Spleen (tissue), 11 donors: Measurements from ENCODE around the gene GRM8. TPM values are rescaled to one million over a fixed set of nuclear protein-coding genes. Genes with fewer than 3 reads are reported as not detected.

Source experiments
- DNase-seq: peaks from one replicate; pipeline ENCODE4 v3.0.0-alpha.2; 2020
- H3K27ac ChIP-seq, 8 donors: fragments of 200-600 bp; sonication (generic) in 7 of 8; 1 replicate in 4 of 8; 2 replicates in 4 of 8; pipeline versions ENCODE4 v1.5.0 to v1.8.0; 2016 to 2021; ENCODE audit warnings: inconsistent platforms in 4 of 8, mild to moderate bottlenecking in 4 of 8, moderate library complexity in 1 of 8
- H3K27me3 ChIP-seq, 7 donors: fragments of 200-600 bp; sonication (generic) in 6 of 7; replicated peaks in 1 of 7; 1 replicate in 4 of 7; 2 replicates in 3 of 7; pipeline versions ENCODE4 v1.5.0 to v1.8.0; 2016 to 2021; ENCODE audit warnings: inconsistent platforms in 3 of 7, mild to moderate bottlenecking in 1 of 7
- H3K36me3 ChIP-seq, 6 donors: fragments of 200-600 bp; sonication (generic) in 5 of 6; 1 replicate in 4 of 6; 2 replicates in 2 of 6; pipeline versions ENCODE4 v1.5.0 to v1.8.0; 2016 to 2021; ENCODE audit warnings: inconsistent platforms in 2 of 6
- H3K4me1 ChIP-seq, 6 donors: fragments of 200-600 bp; sonication (generic) in 5 of 6; 1 replicate in 3 of 6; 2 replicates in 3 of 6; pipeline versions ENCODE4 v1.5.0 to v1.8.0; 2016 to 2021; ENCODE audit warnings: inconsistent platforms in 3 of 6
- H3K4me3 ChIP-seq, 8 donors: fragments of 200-600 bp; sonication (generic) in 7 of 8; 1 replicate in 4 of 8; 2 replicates in 4 of 8; pipeline versions ENCODE4 v1.5.0 to v1.8.0; 2016 to 2021; ENCODE audit warnings: inconsistent platforms in 4 of 8, mild to moderate bottlenecking in 4 of 8, moderate library complexity in 2 of 8
- H3K9me3 ChIP-seq, 8 donors: fragments of 200-600 bp; sonication (generic) in 7 of 8; 1 replicate in 4 of 8; 2 replicates in 4 of 8; pipeline versions ENCODE4 v1.5.0 to v1.8.0; 2016 to 2021; ENCODE audit warnings: inconsistent platforms in 4 of 8
- POLR2A ChIP-seq, 3 donors: fragments of 450-650 bp; IDR thresholded peaks; one replicate each; pipeline ENCODE4 v1.5.1; 2017; ENCODE audit warnings: antibody characterized with exemption in 3 of 3, mild to moderate bottlenecking in 1 of 3
- POLR2AphosphoS5 ChIP-seq, 3 donors: sonication (generic); formaldehyde crosslinking; IDR thresholded peaks; one replicate each; pipeline ENCODE4 v1.5.1; 2017; ENCODE audit warnings: antibody characterized with exemption in 3 of 3
- WGBS, 5 donors: extraction: QIAGEN DNeasy Blood & Tissue Kit in 3 of 5; methylation state at CpG; one replicate each; pipeline versions ENCODE4 v1.1.5 to v1.1.7; 2013 to 2018; 5-methylcytosine and 5-hydroxymethylcytosine counted together
- intact Hi-C: fragments of 100-400 bp; cut with DNase I; formaldehyde crosslinking; loops from one replicate; pipeline ENCODE4 v1.15.0; 2023; ENCODE audit warnings: low total_unique reads
- polyA plus RNA-seq, 3 donors: library from polyadenylated mRNA; stranded (reverse); fragments of 200-250 nt; gene quantifications; one replicate each; pipeline ENCODE4 v1.2.1, GENCODE V29; 2013
- total RNA-seq, 7 donors: library from RNA; depleted of rRNA in 3 of 7; stranded (reverse); fragments of >200 nt in 3 of 7; fragmentation: NEBNext Ultra II Directional in 4 of 7; extraction: Animal tissue kit (Norgen Biotek cat#: 25700) in 4 of 7; gene quantifications; one replicate each; pipeline versions ENCODE4 v1.1.0 to v1.2.1, GENCODE V29; 2016 to 2021
- TF ChIP-seq, protein P1 (sequence below), 11 experiments: fragments of 200-600 bp in 7 of 11; fragments of 450-650 bp in 4 of 11; sonication (generic) in 4 of 11; IDR thresholded peaks in 8 of 11; conservative IDR thresholded peaks in 3 of 11; 1 replicate in 7 of 11; 2 replicates in 4 of 11; pipeline versions ENCODE4 v1.4.0 to v1.8.0; 2016 to 2021; ENCODE audit warnings: antibody characterized with exemption in 11 of 11, inconsistent platforms in 4 of 11, mild to moderate bottlenecking in 1 of 11
- donor health status: healthy with polysubstance abuse.
- donor health status: DM: no; HTN: no; CAD: no; lungs with moderate emphysema.
- donor health status: DM: no; HTN: no; CAD: no.
- donor health status: Bipolar disorder and iron deficiency.
- donor health status: healthy.
- donor health status: DM: no; HTN: no; CAD: no.
- donor health status: DM: yes; HTN: yes; CAD: no.

Gene GRM8
- total and polyA plus RNA-seq, 10 donors = 0.30 to 0.60 TPM; not detected in 8

DNA sequence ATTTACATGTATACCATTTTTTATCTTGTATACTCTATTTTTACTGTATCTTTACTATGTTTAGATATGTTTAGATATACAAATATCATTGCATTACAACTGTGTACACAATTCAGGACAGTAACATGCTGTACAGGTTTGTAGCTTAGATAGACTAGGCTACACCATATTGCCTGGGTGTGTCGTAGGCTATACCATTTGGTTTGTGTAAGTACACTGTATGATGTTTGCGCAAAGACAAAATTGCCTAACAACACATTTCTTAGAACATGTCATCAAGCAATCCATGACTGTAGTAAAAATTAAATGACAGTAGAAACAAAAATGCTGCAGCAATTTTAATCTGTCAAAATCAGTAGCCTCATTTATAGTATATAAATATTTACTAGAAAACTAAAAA lies 812.2 kb downstream of the GRM8 start:
- WGBS, 5 donors = 68 to 94% (median 88%) methylated on average over 2 of the region's 2 CpGs
- no peak for DNase-seq
- intact Hi-C loops = no loop called here
- no peaks in the 10 kb centered on the region for H3K36me3 ChIP-seq
- no peaks in the 10 kb centered on the region for H3K4me1 ChIP-seq
- TF ChIP-seq POLR2A (IDR thresholded peaks at IDR 0.05) = no peak
- TF ChIP-seq POLR2AphosphoS5 (IDR thresholded peaks at IDR 0.05) = no peak
- TF ChIP-seq, protein P1, sequence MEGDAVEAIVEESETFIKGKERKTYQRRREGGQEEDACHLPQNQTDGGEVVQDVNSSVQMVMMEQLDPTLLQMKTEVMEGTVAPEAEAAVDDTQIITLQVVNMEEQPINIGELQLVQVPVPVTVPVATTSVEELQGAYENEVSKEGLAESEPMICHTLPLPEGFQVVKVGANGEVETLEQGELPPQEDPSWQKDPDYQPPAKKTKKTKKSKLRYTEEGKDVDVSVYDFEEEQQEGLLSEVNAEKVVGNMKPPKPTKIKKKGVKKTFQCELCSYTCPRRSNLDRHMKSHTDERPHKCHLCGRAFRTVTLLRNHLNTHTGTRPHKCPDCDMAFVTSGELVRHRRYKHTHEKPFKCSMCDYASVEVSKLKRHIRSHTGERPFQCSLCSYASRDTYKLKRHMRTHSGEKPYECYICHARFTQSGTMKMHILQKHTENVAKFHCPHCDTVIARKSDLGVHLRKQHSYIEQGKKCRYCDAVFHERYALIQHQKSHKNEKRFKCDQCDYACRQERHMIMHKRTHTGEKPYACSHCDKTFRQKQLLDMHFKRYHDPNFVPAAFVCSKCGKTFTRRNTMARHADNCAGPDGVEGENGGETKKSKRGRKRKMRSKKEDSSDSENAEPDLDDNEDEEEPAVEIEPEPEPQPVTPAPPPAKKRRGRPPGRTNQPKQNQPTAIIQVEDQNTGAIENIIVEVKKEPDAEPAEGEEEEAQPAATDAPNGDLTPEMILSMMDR (IDR thresholded peaks at IDR 0.05 in 8 of 11, conservative IDR thresholded peaks at IDR 0.05 in 3 of 11) = no peak
- no peak overlapping the region for H3K27ac ChIP-seq
- H3K4me3 ChIP-seq = no peak overlapping the region
- H3K9me3 ChIP-seq = no peaks in the 10 kb centered on the region
- no peaks in the 10 kb centered on the region for H3K27me3 ChIP-seq

DNA sequence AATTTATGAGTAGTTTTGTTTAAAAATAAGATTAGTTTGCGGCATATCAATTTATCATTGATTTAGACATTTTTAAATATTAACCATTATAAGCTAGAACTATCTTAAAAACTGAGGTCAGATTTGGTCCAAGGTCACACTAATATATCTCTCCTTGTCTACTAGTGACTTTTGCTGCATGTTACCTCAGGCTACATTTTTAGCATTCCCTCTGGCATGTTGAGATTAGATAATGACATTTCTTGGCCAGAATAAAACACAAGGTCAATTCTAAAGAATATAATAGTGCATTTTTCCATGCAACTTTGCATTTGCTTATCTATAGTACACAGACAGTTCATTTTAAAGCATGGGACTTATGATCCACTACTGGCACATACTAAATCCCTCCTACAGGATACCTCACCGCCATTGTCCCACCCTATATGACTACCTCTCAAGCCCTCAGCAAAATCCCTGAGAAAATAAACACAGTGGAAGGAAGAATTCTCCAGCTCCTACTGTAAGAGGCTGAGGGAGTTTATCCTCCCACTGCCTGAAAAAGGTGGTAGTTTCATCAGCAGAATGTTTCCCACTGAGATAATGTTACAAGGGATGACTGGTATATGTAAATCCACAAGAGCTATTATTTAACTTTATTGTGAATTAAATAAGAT lies 816.4 kb downstream of the GRM8 start:
- Histone ChIP-seq H3K36me3 (no peaks in the 10 kb centered on the region), H3K4me3 (no peak overlapping the region), H3K4me1 (no peaks in the 10 kb centered on the region), H3K27me3 (no peaks in the 10 kb centered on the region), H3K27ac (no peak overlapping the region), H3K9me3 (no peaks in the 10 kb centered on the region)
- no peak for DNase-seq
- intact Hi-C loops = no loop called here
- WGBS, 5 donors = 42 to 81% (median 55%) methylated on average over 2 of the region's 2 CpGs
- TF ChIP-seq POLR2AphosphoS5 (IDR thresholded peaks at IDR 0.05) = no peak
- no peak for TF ChIP-seq POLR2A (IDR thresholded peaks at IDR 0.05)
- TF ChIP-seq, protein P1 (IDR thresholded peaks at IDR 0.05 in 8 of 11, conservative IDR thresholded peaks at IDR 0.05 in 3 of 11) = no peak

DNA sequence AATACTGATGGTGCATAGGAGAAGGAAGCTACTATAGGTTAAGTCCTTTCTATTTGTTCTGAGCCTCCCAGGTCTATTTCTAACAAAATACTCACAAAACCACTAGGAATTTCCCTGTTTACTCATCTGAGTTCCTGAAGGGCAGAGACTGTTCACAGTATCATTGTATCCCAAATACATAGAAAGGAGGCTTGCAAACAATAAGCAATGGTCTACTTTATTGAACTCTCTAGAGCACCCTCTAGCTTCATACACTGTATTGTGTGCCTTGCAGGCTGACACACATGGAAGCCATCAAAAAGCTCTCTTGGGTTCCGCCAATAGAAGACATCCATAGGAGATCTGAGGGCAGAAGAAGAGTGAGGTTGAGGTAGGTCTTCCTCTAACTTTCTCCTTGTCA lies 826.1 kb downstream of the GRM8 start:
- H3K4me1 ChIP-seq = no peaks in the 10 kb centered on the region
- intact Hi-C loops = no loop called here
- peaks cover 0 to 3% (median 0%) of the 10 kb centered on the region in 8 donors for H3K9me3 ChIP-seq
- H3K27me3 ChIP-seq = no peaks in the 10 kb centered on the region
- no peak overlapping the region for H3K4me3 ChIP-seq
- TF ChIP-seq POLR2AphosphoS5 (IDR thresholded peaks at IDR 0.05) (no peak), POLR2A (IDR thresholded peaks at IDR 0.05) (no peak)
- H3K36me3 ChIP-seq = no peaks in the 10 kb centered on the region
- WGBS, 5 donors = 89 to 100% (median 94%) methylated on average over 1 of the region's 1 CpG
- DNase-seq = no peak
- H3K27ac ChIP-seq = no peak overlapping the region

DNA sequence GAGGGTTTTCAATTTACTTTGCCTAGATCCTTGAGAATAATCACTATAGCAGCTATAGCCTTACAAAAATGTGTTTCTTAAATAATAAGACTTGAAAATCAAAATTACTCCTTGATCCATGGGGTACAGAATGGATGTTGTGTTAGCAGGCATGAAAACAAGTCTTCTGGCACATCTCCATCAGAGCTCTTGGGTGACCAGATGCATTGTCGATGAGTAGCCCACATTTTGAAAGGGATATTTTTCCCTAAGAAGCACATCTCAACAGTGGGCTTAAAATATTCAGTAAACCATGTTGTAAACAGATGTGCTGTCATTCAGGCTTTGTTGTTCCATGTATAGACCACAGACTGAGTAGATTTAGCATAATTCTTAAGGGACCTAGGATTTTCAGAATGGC lies 827.8 kb downstream of the GRM8 start:
- intact Hi-C loops = no loop called here
- H3K27ac ChIP-seq = no peak overlapping the region

More for the DNA sequence above, 827.8 kb downstream of the GRM8 start:
- TF ChIP-seq POLR2AphosphoS5 (IDR thresholded peaks at IDR 0.05) (no peak), POLR2A (IDR thresholded peaks at IDR 0.05) (no peak)
- TF ChIP-seq, protein P1 (IDR thresholded peaks at IDR 0.05 in 8 of 11, conservative IDR thresholded peaks at IDR 0.05 in 3 of 11) = no peak
- Histone ChIP-seq H3K4me3 (no peak overlapping the region), H3K4me1 (no peaks in the 10 kb centered on the region), H3K27me3 (no peaks in the 10 kb centered on the region), H3K9me3 (peaks cover 0 to 3% (median 0%) of the 10 kb centered on the region in 8 donors), H3K36me3 (no peaks in the 10 kb centered on the region)
- WGBS, 5 donors = 77 to 92% (median 86%) methylated on average over 1 of the region's 1 CpG
- no peak for DNase-seq
